Fibroblast of upper back skin (primary cell): Measurements from ENCODE around the gene CTLA4.
"Not testable (repeated sequence)": the region's sequence is repeated elsewhere in the genome, so short reads cannot be mapped to it uniquely, and the experiment has no call there.

Experiments used
- DNase-seq: peaks from one replicate; pipeline ENCODE4 v3.0.0-alpha.2; 2013

The CTLA4 gene

DNA sequence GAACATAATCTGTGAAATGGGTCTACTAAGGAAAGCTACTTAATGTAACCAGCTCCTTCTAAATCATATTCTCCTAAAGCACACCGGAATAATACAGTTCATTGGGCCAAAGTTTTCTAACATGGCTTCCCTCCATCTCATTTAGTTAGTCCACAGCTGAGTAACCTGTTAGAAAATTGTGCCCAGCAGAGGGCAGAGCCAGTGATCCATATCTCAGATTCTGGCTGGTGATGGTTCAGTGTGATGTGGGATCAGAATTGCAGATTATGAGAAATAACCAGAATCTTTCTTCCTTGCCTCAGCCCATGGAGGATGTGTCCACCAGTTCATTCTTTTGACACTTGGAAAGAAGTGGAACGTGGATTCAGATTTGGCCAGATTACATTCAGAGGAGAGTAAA lies 9.4 kb upstream of the CTLA4 start:
- DNase-seq: no peak

DNA sequence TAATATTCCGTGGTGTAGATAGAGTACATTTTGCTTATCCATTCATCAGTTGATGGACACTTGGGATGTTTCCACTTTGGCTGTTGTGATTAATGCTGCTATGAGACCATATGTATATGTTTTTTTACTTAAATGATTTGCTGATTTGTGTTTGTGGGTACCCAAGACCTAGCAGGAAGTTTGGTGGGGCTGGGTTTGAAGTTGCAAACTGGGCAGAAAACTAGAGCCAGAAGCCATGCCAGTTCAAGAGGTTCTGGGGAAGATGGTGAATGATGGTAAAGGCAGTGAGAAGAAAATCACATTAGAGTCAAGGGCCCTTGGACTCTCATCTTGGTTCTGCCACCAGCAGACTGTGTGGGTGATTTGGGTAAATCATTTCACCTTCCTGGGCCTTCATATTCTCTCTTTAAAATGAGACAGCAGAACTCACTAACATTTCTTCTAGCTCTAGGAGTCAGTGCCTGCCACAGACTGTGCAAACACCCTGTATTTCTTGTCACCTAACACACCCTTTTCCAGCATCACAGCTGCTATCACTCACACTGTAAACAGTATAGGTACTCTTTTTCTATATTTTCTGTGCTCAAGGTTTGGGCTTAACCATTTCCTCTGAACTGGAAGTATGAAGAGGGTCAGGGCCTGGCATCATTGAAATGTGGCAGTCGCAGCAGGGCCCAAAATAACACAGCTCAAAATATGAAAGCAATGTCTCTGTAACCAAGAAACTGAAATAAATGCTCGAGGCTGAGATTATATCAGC lies 8.4 kb upstream of the CTLA4 start:
- no peak for DNase-seq

DNA sequence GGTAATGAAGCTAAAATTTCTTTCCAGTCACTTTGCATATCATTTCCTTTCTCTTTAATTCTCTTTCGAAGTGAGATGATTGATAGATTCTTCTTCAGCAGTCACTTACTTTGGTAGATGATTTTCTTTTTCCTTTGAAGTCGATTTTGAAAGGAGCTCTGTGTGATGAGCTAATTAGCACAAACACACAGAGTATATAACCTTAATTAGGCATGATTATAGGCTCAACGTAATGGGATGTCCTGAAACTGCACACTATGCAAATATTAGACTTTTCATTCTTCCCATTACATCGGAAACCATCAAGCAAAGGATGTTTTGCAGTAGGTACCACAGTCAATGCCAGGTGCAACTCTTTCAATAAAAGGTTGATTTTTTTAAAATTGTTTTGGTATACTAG lies 6.4 kb upstream of the CTLA4 start:
- DNase-seq: no peak

DNA sequence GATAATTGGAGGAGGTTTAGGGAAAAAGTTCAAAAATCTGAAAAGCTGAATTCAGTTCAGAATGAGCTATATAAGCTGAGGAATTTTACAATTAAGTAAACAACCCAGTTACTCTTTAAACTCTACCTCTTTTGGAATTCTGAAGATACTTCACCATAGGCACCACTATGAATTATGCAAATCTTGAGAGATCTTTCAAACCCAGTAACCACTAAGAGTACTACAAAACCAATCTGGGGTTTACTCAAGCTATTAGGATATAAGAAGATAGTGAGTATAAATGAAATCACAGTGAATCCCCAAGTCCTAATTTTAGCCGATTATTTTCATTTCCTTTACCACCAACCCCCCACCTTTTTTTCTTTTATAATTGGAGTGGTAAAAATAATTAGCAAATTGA lies 6.0 kb upstream of the CTLA4 start:
- DNase-seq: no peak

DNA sequence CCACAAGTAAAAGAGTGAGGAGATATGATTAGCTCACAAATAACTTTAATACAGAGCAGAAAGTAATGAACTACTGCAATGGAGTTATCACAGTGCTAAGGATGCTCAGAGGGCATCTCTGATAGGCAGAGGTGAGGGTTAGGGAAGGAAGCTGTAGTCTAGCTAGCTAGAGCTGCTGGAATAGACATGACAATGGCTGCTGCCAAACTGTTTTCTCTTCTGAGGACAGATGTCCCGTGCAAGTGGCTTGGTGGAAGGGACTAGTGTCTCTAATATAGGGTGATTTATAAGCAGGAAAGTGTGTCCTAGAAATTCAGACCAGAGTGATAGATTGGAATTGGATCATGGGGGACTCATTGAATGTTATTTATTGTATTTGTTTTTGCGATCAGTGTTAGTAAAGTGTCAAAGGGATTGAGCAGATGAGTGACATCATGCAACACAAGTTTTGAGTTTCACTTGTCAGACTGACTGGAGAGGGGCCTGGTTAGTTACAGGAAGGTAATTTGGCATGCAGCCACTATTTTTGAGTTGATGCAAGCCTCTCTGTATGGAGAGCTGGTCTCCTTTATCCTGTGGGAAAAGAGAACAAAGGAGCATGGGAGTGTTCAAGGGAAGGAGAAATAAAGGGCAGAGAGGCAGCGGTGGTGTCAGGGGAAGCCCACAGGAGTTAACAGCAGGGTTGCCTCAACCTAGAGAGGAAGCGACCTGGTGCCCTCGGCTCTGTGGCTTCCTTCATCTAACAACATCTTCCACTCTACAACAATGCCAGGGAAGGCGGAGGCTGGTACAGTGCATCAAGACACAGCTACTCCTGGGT lies 1.9 kb downstream of the CTLA4 start:
- DNase-seq: no peak

DNA sequence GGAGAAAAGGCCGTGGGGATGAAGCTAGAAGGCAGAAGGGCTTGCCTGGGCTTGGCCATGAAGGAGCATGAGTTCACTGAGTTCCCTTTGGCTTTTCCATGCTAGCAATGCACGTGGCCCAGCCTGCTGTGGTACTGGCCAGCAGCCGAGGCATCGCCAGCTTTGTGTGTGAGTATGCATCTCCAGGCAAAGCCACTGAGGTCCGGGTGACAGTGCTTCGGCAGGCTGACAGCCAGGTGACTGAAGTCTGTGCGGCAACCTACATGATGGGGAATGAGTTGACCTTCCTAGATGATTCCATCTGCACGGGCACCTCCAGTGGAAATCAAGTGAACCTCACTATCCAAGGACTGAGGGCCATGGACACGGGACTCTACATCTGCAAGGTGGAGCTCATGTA lies 2.9 kb downstream of the CTLA4 start:
- DNase-seq: no peak

DNA sequence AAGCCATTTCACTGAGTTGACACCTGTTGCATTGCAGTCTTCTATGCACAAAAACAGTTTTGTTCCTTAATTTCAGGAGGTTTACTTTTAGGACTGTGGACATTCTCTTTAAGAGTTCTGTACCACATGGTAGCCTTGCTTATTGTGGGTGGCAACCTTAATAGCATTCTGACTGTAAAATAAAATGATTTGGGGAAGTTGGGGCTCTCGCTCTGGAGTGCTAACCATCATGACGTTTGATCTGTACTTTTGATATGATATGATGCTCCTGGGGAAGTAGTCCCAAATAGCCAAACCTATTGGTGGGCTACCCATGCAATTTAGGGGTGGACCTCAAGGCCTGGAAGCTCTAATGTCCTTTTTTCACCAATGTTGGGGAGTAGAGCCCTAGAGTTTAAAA lies 3.4 kb downstream of the CTLA4 start:
- DNase-seq: no peak

DNA sequence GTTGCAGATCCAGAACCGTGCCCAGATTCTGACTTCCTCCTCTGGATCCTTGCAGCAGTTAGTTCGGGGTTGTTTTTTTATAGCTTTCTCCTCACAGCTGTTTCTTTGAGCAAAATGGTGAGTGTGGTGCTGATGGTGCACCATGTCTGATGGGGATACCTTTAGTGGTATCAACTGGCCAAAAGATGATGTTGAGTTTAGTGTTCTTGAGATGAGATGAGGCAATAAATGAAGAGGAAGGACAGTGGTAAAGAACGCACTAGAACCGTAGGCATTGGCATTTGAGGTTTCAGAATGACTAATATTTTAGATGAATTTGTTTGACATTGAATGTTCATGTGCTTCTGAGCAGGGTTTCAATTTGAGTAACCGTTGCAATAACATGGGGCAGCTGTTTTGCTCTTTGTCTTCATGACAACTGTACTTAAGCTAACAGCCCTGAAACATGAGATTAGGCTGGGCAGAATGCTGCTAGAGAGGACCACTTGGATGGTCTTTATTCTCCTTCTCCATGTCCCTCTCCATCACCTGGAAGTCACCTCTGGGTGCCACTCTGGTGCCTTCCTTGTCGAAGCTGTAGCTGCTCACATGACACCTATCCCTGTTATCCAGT lies 3.9 kb downstream of the CTLA4 start:
- DNase-seq: no peak

DNA sequence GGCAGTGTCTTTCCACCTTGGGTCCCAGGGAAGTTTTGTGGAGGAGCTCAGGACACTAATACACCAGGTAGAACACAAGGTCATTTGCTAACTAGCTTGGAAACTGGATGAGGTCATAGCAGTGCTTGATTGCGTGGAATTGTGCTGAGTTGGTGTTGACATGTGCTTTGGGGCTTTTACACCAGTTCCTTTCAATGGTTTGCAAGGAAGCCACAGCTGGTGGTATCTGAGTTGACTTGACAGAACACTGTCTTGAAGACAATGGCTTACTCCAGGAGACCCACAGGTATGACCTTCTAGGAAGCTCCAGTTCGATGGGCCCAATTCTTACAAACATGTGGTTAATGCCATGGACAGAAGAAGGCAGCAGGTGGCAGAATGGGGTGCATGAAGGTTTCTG lies 5.9 kb downstream of the CTLA4 start:
- DNase-seq: no peak

DNA sequence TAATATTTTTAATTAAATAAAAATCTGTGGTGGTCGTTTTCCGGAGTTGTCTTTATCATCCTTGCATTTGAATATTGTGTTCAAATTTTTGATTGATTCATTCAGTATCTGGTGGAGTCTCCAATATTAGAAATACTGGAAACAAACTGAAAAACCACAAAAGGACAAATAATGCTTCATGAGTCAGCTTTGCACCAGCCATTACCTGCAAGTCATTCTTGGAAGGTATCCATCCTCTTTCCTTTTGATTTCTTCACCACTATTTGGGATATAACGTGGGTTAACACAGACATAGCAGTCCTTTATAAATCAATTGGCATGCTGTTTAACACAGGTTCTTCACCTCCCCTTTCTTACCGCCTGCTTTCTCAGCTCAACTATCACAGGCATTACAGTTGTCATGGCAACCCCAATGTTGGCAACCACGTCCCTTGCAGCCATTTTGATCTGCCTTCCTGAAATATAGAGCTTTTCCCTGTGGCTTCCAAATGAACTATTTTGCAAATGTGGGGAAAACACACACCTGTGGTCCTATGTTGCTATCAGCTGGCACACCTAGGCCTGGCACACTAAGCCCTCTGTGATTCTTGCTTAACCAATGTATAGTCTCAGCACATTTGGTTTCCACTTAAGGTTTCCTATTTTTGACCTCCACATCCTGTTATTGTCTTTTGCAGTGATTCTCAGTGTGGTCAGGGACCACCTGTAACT lies 6.5 kb downstream of the CTLA4 start:
- DNase-seq: no peak

DNA sequence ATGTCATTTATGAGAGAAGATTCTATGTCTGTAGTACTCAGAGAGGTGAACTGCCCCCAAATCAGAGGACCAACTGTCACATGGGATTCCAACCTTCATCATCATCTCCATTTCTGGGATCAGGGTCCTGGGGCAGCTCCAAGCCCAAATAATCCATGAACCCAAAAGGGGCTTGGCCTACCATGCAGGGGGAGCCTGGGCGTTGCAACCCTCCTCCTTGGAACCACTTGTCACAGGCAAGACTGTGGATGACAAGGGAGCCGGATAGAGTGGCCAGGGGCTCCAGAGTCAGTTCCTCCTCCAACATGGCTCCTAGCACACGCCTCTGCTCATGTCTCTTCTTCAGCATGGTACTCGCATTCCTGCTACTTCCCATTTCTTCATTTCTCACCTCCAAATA lies 7.9 kb downstream of the CTLA4 start:
- DNase-seq: no peak

DNA sequence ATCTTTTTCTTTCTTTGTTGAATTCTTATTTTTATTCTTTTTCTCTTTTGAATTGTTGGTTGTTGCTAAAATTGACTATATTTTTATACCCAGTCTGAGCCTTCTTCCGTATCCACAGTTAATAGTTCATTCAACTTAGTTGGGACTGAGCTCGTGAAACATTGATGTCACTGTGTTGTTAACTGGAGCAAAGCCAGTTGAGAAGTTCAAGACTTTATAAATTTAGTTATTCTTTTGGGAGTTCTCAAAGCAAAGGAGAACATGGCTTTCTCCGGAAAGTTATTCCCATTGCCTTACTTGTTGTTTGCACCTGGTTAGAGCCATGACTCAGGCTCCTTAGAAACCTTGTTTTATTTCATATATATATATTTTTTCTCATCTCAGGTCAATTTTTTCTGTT lies 8.8 kb downstream of the CTLA4 start:
- DNase-seq: no peak

DNA sequence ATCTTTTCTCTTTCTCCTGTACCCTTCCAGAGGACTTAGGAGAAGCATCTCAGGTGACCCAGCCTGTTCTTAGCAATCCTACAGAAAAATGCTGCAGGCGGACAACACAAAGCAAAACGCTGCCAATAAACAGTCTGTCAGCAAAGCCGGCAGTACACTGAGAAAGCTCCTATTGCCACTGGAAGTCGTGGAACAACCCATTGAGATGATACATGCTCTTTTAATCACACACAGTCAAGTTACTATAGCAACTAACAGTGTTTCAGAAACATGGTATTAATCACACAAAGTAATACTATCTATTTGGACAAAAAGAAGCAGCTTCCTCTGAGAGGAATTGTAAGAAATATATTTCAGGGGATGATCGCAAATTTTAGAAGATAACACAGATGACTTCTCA lies 10.5 kb downstream of the CTLA4 start:
- no peak for DNase-seq

DNA sequence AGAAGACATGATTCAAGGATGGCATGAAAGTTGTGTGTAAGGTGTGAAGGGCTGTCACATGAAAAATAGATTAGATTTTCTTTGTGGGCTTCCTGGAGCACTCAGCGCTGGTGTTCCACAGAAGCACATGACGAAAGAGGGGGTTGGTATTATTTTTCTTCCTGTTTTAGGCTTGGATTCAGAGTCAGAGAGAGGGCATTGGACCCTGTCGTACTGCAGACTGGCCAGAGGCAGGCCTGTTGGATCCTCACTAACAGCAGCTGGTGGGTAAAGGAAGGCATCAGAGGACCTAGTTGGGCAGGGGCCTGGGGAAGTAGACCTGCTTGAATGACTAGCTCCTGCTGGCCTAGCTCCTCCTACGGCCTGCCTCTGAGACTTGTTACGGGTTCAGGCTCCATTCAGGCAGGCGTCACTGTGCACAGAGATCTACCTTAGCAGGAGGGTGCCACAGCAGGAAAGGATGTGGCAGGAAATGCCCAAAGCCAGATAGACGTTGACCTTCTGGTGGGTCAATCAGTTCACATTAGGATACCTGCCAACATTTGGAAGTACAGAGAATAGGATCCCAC lies 13.1 kb downstream of the CTLA4 start:
- no peak for DNase-seq

DNA sequence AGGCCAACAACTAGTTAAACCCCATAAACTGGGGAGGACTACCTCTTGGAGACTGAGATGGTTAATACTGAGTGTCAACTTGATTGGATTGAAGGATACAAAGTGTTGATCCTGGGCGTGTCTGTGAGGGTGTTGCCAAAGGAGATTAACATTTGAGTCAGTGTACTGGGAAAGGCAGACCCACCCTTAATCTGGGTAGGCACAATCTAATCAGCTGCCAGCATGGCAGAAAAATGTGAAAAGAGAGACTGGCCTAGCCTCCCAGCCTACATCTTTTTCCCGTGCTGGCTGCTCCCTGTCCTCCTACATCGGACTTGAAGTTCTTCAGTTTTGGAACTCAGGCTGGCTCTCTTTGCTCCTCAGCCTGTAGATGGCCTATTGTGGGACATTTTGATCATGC lies 13.6 kb downstream of the CTLA4 start:
- not testable (repeated sequence) for DNase-seq

DNA sequence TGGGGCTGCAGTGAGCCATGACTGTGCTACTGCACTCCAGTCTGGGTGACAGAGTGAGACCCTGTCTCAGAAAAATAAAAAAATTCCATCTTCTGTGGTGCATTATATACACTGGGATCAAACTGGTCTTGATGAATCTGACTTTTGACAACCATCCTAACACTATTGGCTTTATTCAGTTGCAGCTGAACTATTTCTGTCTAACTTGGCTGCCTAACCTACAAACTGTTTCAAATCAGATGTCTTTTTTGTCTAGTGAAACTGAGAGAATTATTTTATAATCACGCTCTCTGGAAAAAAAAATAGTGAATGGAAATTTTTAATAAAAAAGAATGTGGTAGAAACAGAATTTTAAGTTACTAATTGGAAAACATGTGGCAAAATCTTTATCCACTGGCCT lies 15.0 kb downstream of the CTLA4 start:
- no peak for DNase-seq

DNA sequence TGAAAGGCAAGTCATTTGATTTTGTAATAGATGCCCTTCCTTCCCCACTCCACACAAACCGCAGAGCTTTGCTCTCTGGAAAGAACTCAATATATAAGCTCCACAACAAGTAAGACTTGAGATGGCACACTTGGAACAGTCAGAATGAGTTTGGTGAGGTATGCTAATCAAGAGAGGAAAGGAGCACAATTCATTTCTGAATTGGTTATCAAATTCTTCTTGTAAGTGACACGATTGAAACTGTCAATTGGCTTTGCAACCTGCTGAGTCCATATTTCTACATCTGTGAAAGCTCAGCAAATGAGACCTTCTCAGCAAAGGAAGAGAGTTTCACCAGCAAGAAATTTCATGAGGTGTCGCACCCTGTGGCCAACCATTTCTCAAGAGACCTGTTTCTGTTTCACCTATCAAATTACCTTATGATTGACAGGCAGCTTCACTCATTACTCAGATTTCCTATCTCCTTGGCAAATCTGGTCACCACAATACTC lies 19.1 kb downstream of the CTLA4 start:
- DNase-seq: no peak

DNA sequence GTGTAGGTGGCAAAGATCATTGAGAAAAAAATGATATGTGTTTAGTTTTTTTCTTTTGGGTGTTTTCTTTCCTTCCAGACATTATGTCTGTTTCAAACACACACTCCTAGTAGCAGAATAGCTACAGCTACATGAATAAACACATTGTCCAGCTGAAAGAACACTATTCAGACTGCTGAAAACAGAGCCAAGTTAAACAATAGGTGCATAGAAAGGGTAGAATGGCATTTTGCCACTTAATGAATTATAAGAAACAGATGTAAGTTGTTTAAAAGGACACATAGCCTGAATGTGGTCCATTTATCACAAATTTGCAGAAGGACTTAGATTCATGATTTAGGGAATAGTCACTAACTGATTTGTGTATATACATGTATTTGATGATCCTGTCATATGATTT lies 20.1 kb downstream of the CTLA4 start:
- DNase-seq: no peak

DNA sequence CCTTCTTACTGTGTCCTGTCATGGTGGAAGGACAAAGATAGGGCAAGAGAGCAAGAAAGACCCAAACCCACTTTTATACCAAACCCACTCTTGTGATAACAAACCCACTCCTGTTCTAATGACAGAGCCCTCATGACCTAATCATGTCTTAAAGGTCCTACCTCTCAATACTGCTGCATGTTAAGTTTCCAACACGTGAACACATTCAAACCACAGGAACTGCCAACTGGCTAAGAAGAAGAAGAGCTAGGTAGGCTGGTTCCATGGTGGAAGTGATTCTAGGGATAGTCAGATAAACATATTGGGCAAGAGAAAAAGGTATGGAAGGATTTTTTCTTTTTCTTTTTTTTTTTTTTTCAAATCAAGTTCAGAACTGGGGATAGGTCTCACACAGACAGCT lies 22.0 kb downstream of the CTLA4 start:
- DNase-seq: no peak

DNA sequence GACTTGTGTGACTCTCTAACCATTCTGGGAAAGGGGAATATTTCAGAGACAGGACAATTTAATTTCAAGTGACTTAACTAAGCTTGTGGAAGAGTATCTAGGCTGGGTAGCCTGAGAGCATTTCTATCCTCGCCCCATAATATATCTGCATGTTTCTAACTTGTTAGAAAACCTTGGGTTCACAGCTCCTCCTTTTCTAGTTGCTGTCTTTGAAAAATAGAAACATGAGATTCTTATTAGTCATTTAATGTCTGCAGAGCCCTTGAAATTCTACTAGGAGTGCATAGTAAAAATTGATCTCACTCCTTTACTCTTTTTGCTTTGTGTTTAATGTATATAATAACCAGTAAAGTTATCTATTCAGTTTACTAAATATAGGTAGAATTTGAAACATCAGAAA lies 22.4 kb downstream of the CTLA4 start:
- no peak for DNase-seq

DNA sequence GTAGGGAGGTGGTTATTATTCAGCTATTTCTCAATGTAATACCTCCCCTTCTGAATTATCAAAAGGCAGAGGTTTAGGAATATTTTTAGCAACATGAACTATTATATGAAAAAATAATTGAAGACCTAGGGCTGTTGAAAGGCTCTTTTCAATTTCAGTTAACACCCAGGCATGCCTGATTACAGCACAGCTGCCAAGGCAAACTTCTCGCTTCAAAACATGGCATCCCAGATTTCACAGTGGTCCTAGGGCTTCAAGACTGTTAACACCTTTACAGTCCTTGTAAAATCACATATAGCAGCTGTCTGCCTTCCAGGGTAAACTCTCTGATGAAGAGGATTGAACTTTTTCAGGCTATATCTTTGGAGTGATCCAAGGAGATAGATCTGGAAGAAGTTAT lies 23.2 kb downstream of the CTLA4 start:
- DNase-seq: no peak

DNA sequence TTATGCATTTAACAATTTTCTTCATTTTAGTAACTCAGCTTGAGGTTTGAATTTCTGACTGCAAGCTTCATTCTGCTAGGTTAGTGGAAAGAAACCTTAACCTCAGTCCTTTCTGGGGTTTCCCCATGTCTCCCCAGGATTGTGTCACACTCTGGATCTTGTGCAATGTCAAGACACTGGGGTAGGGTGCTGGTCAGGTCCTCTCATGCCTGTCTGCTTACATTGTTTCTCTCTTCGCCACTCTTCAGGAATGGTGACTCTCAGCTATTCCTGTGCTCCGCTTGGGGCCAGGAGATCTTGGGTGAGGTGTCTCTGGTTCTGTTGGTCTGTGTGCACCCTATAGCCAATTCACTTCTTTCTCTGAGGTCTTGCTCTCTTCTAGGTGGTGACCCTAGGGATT lies 23.9 kb downstream of the CTLA4 start:
- no peak for DNase-seq

DNA sequence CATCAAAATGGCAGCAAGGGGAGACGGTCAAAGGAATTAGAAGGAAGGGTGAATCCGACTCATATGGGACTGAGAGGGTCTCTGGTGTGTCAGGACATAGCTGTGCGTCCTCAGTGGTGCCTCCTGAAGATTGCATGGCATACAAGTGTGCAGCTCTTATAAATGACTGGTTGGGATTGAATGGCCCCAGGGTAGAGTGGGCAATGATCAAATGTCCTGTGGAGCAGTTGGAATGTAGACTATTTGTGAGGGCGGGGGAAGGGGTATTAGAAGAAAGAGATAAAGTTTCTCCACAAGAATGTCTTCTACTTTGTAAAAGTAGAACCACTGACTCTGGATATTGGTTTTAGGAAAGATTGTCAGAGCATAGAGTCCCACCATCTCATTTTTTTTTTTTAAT lies 24.6 kb downstream of the CTLA4 start:
- DNase-seq: no peak
